ENCODE results near the gene ADAMTS16.
"Not testable (repeated sequence)": the region's sequence is repeated elsewhere in the genome, so short reads cannot be mapped to it uniquely, and the experiment has no call there.

Gene ADAMTS16

GRCh38 chr5:5139777-5140478, at the start of gene ADAMTS16:
TSS of gene ADAMTS16 (plus strand) at chr5:5140330. CDS start at chr5:5140468, 138 bp downstream.
- H3K4me3 ChIP-seq (ENCODE audit: low read depth, low read length) = peak within 1 kb of the TSS; percentile 76

GRCh38 chr5:5092149-5092548, 48.0 kb upstream of the ADAMTS16 start:
- H3K4me3 ChIP-seq (ENCODE audit: low read depth, low read length) = no peak overlapping the region

GRCh38 chr5:5100635-5101034, 39.5 kb upstream of the ADAMTS16 start:
- H3K4me3 ChIP-seq (ENCODE audit: low read depth, low read length) = no peak overlapping the region

- H3K4me3 ChIP-seq (ENCODE audit: low read depth, low read length) = no peak overlapping the region
Observed at GRCh38 chr5:5101676-5102075, 38.5 kb upstream of the ADAMTS16 start.

- no peak overlapping the region for H3K4me3 ChIP-seq (ENCODE audit: low read depth, low read length)
Observed at GRCh38 chr5:5103245-5103644, 36.9 kb upstream of the ADAMTS16 start.

GRCh38 chr5:5104550-5104949, 35.6 kb upstream of the ADAMTS16 start:
- no peak overlapping the region for H3K4me3 ChIP-seq (ENCODE audit: low read depth, low read length)

GRCh38 chr5:5105531-5105930, 34.6 kb upstream of the ADAMTS16 start:
- no peak overlapping the region for H3K4me3 ChIP-seq (ENCODE audit: low read depth, low read length)

GRCh38 chr5:5116956-5117355, 23.2 kb upstream of the ADAMTS16 start:
- no peak overlapping the region for H3K4me3 ChIP-seq (ENCODE audit: low read depth, low read length)

GRCh38 chr5:5122776-5123175, 17.4 kb upstream of the ADAMTS16 start:
- no peak overlapping the region for H3K4me3 ChIP-seq (ENCODE audit: low read depth, low read length)

- H3K4me3 ChIP-seq (ENCODE audit: low read depth, low read length) = no peak overlapping the region
Observed at GRCh38 chr5:5124231-5124630, 15.9 kb upstream of the ADAMTS16 start.

GRCh38 chr5:5126444-5126843, 13.7 kb upstream of the ADAMTS16 start:
- H3K4me3 ChIP-seq (ENCODE audit: low read depth, low read length) = no peak overlapping the region

- H3K4me3 ChIP-seq (ENCODE audit: low read depth, low read length) = no peak overlapping the region
Observed at GRCh38 chr5:5128766-5129165, 11.4 kb upstream of the ADAMTS16 start.

- H3K4me3 ChIP-seq (ENCODE audit: low read depth, low read length) = no peak overlapping the region
Observed at GRCh38 chr5:5132234-5132633, 7.9 kb upstream of the ADAMTS16 start.

GRCh38 chr5:5132693-5133295, 7.3 kb upstream of the ADAMTS16 start:
- no peak overlapping the region for H3K4me3 ChIP-seq (ENCODE audit: low read depth, low read length)

GRCh38 chr5:5134107-5134506, 6.0 kb upstream of the ADAMTS16 start:
- H3K4me3 ChIP-seq (ENCODE audit: low read depth, low read length) = no peak overlapping the region

- no peak overlapping the region for H3K4me3 ChIP-seq (ENCODE audit: low read depth, low read length)
Observed at GRCh38 chr5:5135957-5136676, 4.0 kb upstream of the ADAMTS16 start.

GRCh38 chr5:5137851-5138250, 2.3 kb upstream of the ADAMTS16 start:
- not testable (repeated sequence) for H3K4me3 ChIP-seq (ENCODE audit: low read depth, low read length)

- H3K4me3 ChIP-seq (ENCODE audit: low read depth, low read length) = peak overlapping the region; percentile 76
Observed at GRCh38 chr5:5139336-5139776, 774 bp upstream of the ADAMTS16 start.

- H3K4me3 ChIP-seq (ENCODE audit: low read depth, low read length) = peak overlapping the region; percentile 61
Observed at GRCh38 chr5:5140479-5141338, 579 bp downstream of the ADAMTS16 start.

GRCh38 chr5:5141339-5141599, 1.1 kb downstream of the ADAMTS16 start:
- peak overlapping the region; percentile 61 for H3K4me3 ChIP-seq (ENCODE audit: low read depth, low read length)

Data from iPS-11a (cell line).